Mesenchymal stem cell (in vitro differentiated cells and primary cell): ENCODE results near the gene RNF145.

Experiments used
- DNase-seq: peaks from one replicate; pipeline ENCODE4 v3.0.0-alpha.2; 2013
- H2AFZ ChIP-seq: one replicate; pipeline ENCODE4 v1.6.1; 2013; ENCODE audit warnings: low read depth, mild to moderate bottlenecking, control low read depth, inconsistent platforms, low read length, moderate library complexity
- H2AK5ac ChIP-seq: 2 replicates; pipeline ENCODE4 v1.6.1; 2013; ENCODE audit warnings: low read length, moderate library complexity, mild to moderate bottlenecking, inconsistent platforms; ENCODE audit not compliant: severe bottlenecking
- H2BK120ac ChIP-seq: one replicate; pipeline ENCODE4 v1.6.1; 2013; ENCODE audit warnings: low read depth, mild to moderate bottlenecking, inconsistent platforms, low read length, moderate library complexity
- H2BK12ac ChIP-seq, 2 experiments: one replicate each; pipeline ENCODE4 v1.6.1; 2013; ENCODE audit warnings: inconsistent platforms in 2 of 2, low read length in 2 of 2, mild to moderate bottlenecking in 2 of 2, moderate library complexity in 2 of 2, control low read depth in 1 of 2
- H2BK15ac ChIP-seq: one replicate; pipeline ENCODE4 v1.6.1; 2013; ENCODE audit warnings: mild to moderate bottlenecking, low read depth, inconsistent platforms; ENCODE audit not compliant: poor library complexity, severe bottlenecking
- H2BK5ac ChIP-seq: 2 replicates; pipeline ENCODE4 v1.6.1; 2013; ENCODE audit warnings: low read depth, mild to moderate bottlenecking, low read length, control low read depth, inconsistent platforms; ENCODE audit not compliant: poor library complexity, severe bottlenecking
- H3K14ac ChIP-seq, 2 experiments: one replicate each; pipeline ENCODE4 v1.6.1; 2013; ENCODE audit warnings: inconsistent platforms in 2 of 2, low read length in 2 of 2, control low read depth in 1 of 2, mild to moderate bottlenecking in 1 of 2, moderate library complexity in 1 of 2
- H3K18ac ChIP-seq, 2 experiments: one replicate each; pipeline ENCODE4 v1.6.1; 2013; ENCODE audit warnings: inconsistent platforms in 2 of 2, low read length in 2 of 2, control low read depth in 1 of 2, low read depth in 1 of 2, mild to moderate bottlenecking in 1 of 2
- H3K23ac ChIP-seq, 2 experiments: one replicate each; pipeline ENCODE4 v1.6.1; 2013; ENCODE audit warnings: inconsistent platforms in 2 of 2, low read length in 2 of 2, mild to moderate bottlenecking in 2 of 2, moderate library complexity in 2 of 2, control low read depth in 1 of 2
- H3K27ac ChIP-seq: 2 replicates; pipeline ENCODE4 v1.5.1; 2013; ENCODE audit warnings: mild to moderate bottlenecking, moderate library complexity, low read length, control low read depth, inconsistent platforms; ENCODE audit not compliant: poor library complexity, severe bottlenecking
- H3K27me3 ChIP-seq, 2 experiments: 2 replicates each; pipeline versions ENCODE4 v1.6.1 to v1.7.0; 2013; ENCODE audit warnings: low read length in 2 of 2, mild to moderate bottlenecking in 2 of 2, moderate library complexity in 2 of 2, control low read depth in 1 of 2, inconsistent platforms in 1 of 2; ENCODE audit not compliant: control insufficient read depth in 1 of 2, insufficient read depth in 1 of 2
- H3K36me3 ChIP-seq, 2 experiments: 2 replicates each; pipeline versions ENCODE4 v1.6.1 to v1.7.0; 2013; ENCODE audit warnings: low read length in 2 of 2, control low read depth in 1 of 2, inconsistent platforms in 1 of 2, low read depth in 1 of 2, mild to moderate bottlenecking in 1 of 2; ENCODE audit not compliant: insufficient read depth in 2 of 2, control insufficient read depth in 1 of 2
- H3K4ac ChIP-seq, 2 experiments: one replicate each; pipeline ENCODE4 v1.6.1; 2013; ENCODE audit warnings: inconsistent platforms in 2 of 2, low read length in 2 of 2, mild to moderate bottlenecking in 2 of 2, moderate library complexity in 2 of 2, control low read depth in 1 of 2, low read depth in 1 of 2
- H3K4me1 ChIP-seq: 2 replicates; pipeline ENCODE4 v1.6.1; 2013; ENCODE audit warnings: low read depth, low read length, control low read depth; ENCODE audit not compliant: control insufficient read depth, insufficient read depth
- H3K4me2 ChIP-seq: 2 replicates; pipeline ENCODE4 v1.6.1; 2013; ENCODE audit warnings: low read length, mild to moderate bottlenecking, inconsistent platforms; ENCODE audit not compliant: poor library complexity, severe bottlenecking
- H3K4me3 ChIP-seq, 2 experiments: 2 replicates each; pipeline versions ENCODE4 v1.5.1 to v1.7.0; 2013; ENCODE audit warnings: low read length in 2 of 2, mild to moderate bottlenecking in 2 of 2, control low read depth in 1 of 2, low read depth in 1 of 2; ENCODE audit not compliant: insufficient read depth in 1 of 2
- H3K79me1 ChIP-seq: replicated peaks from 2 replicates; pipeline ENCODE4 v1.6.1; 2013; ENCODE audit warnings: mild to moderate bottlenecking, control low read depth, low read length, inconsistent platforms; ENCODE audit not compliant: poor library complexity, severe bottlenecking
- H3K9ac ChIP-seq: 2 replicates; pipeline ENCODE4 v1.7.0; 2013; ENCODE audit warnings: mild to moderate bottlenecking, low read length, moderate library complexity
- H3K9me3 ChIP-seq: 2 replicates; pipeline ENCODE4 v1.7.0; 2013; ENCODE audit warnings: mild to moderate bottlenecking, low read length; ENCODE audit not compliant: control insufficient read depth
- H4K8ac ChIP-seq: one replicate; pipeline ENCODE4 v1.6.1; 2013; ENCODE audit warnings: inconsistent platforms, mild to moderate bottlenecking, low read length, moderate library complexity
- H4K91ac ChIP-seq: one replicate; pipeline ENCODE4 v1.6.1; 2013; ENCODE audit warnings: mild to moderate bottlenecking, low read length, inconsistent platforms
- WGBS: methylation state at CpG from one replicate; pipeline ENCODE4 v1.1.7; 2013; ENCODE audit warnings: mixed read lengths; 5-methylcytosine and 5-hydroxymethylcytosine counted together

The RNF145 gene

GRCh38 chr5:159244163-159244562 lies 34.8 kb upstream of the RNF145 start:
- Histone ChIP-seq H3K9ac (no peak overlapping the region), H3K14ac (no peak overlapping the region), H4K8ac (no peak overlapping the region), H3K4me3 (no peak overlapping the region), H2BK5ac (no peak overlapping the region), H3K4me2 (no peak overlapping the region), H3K9me3 (no peaks in the 10 kb centered on the region), H3K79me1 (no peaks in the 10 kb centered on the region), H3K4ac (no peak overlapping the region), H2BK12ac (no peak overlapping the region), H2BK15ac (no peak overlapping the region), H4K91ac (no peak overlapping the region), H3K27ac (no peak overlapping the region), H3K18ac (no peak overlapping the region), H3K4me1 (no peaks in the 10 kb centered on the region), H2AK5ac (no peak overlapping the region), H3K23ac (no peak overlapping the region), H2BK120ac (no peak overlapping the region), H3K27me3 (peaks cover 0 to 3% of the 10 kb centered on the region in 2 experiments), H2AFZ (no peak overlapping the region), H3K36me3 (no peaks in the 10 kb centered on the region)
- DNase-seq = no peak
- WGBS = 100% methylated on average over 1 of the region's 3 CpGs

GRCh38 chr5:159243385-159243784 lies 34.0 kb upstream of the RNF145 start:
- Histone ChIP-seq H3K9me3 (no peaks in the 10 kb centered on the region), H3K4me3 (no peak overlapping the region), H3K14ac (no peak overlapping the region), H3K4me2 (no peak overlapping the region), H2AFZ (no peak overlapping the region), H2BK120ac (no peak overlapping the region), H3K27me3 (peaks cover 0 to 3% of the 10 kb centered on the region in 2 experiments), H3K36me3 (no peaks in the 10 kb centered on the region), H2BK5ac (no peak overlapping the region), H3K23ac (no peak overlapping the region), H3K18ac (no peak overlapping the region), H3K27ac (no peak overlapping the region), H3K4ac (no peak overlapping the region), H4K91ac (no peak overlapping the region), H4K8ac (no peak overlapping the region), H2BK12ac (no peak overlapping the region), H2BK15ac (no peak overlapping the region), H3K9ac (no peak overlapping the region), H2AK5ac (no peak overlapping the region), H3K4me1 (no peaks in the 10 kb centered on the region), H3K79me1 (no peaks in the 10 kb centered on the region)
- no peak for DNase-seq

DNA sequence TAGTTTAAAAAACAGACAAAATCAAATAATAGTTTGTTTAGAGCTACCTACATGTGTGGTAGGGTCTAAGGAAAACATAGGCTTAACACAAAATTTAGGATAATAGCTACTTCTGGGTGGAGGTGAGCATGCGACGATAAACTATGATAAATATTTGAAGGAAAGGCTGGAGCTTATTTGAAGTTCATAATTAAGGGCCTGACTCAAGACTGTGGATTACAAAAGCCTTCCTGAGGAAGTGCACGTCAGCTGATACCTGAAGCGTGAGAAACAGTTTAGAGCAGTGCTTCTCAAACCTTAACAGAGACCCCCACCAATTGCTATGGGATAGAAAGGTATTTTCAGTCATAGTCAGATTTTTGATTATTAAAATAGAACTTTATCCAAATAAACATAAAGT lies 33.3 kb upstream of the RNF145 start:
- Histone ChIP-seq H4K91ac (no peak overlapping the region), H2AFZ (no peak overlapping the region), H3K18ac (no peak overlapping the region), H3K4me2 (no peak overlapping the region), H3K36me3 (no peaks in the 10 kb centered on the region), H3K4ac (no peak overlapping the region), H3K4me1 (no peaks in the 10 kb centered on the region), H2AK5ac (no peak overlapping the region), H3K14ac (no peak overlapping the region), H3K79me1 (no peaks in the 10 kb centered on the region), H2BK15ac (no peak overlapping the region), H2BK120ac (no peak overlapping the region), H4K8ac (no peak overlapping the region), H2BK12ac (no peak overlapping the region), H2BK5ac (no peak overlapping the region), H3K23ac (no peak overlapping the region), H3K9ac (no peak overlapping the region), H3K27ac (no peak overlapping the region), H3K9me3 (no peaks in the 10 kb centered on the region), H3K27me3 (peaks cover 0 to 3% of the 10 kb centered on the region in 2 experiments), H3K4me3 (no peak overlapping the region)
- WGBS = 60% methylated on average over 3 of the region's 4 CpGs
- DNase-seq = no peak

GRCh38 chr5:159241946-159242552 lies 32.7 kb upstream of the RNF145 start:
- Histone ChIP-seq H2BK15ac (no peak overlapping the region), H4K91ac (no peak overlapping the region), H3K14ac (no peak overlapping the region), H3K18ac (no peak overlapping the region), H3K4me2 (no peak overlapping the region), H3K27me3 (peaks cover 0 to 3% of the 10 kb centered on the region in 2 experiments), H4K8ac (no peak overlapping the region), H3K9me3 (no peaks in the 10 kb centered on the region), H2AK5ac (no peak overlapping the region), H2AFZ (no peak overlapping the region), H2BK12ac (no peak overlapping the region), H3K4me1 (no peaks in the 10 kb centered on the region), H3K23ac (no peak overlapping the region), H3K4ac (no peak overlapping the region), H3K27ac (no peak overlapping the region), H3K36me3 (no peaks in the 10 kb centered on the region), H2BK120ac (no peak overlapping the region), H3K9ac (no peak overlapping the region), H3K79me1 (no peaks in the 10 kb centered on the region), H3K4me3 (no peak overlapping the region), H2BK5ac (no peak overlapping the region)
- no peak for DNase-seq
- 86% methylated on average over 2 of the region's 2 CpGs for WGBS
